Activated CD8-positive, alpha-beta T cell treated with anti-CD3 and anti-CD28 coated beads for 36 hours (primary cell): ENCODE measurements around the gene ARF6. TPM values are rescaled to one million over a fixed set of nuclear protein-coding genes. Genes with fewer than 3 reads are reported as not detected.

Source experiments
- ATAC-seq: fragments of 200-7000 bp; cut with Tn5 transposase; one replicate; pipeline ENCODE4 v1.10.0; 2021; ENCODE audit warnings: mild to moderate bottlenecking, moderate library complexity
- CTCF ChIA-PET: fragments of 350-600 bp; sonication (Branson Sonifier 250); formaldehyde crosslinking; loops from one replicate; lab custom pipeline; 2021; ENCODE audit warnings: antibody characterized with exemption; lab: Charles Lee
- POLR2A ChIA-PET: fragments of 350-600 bp; sonication (Branson Sonifier 250); formaldehyde crosslinking; loops from one replicate; lab custom pipeline; 2021; ENCODE audit warnings: antibody characterized with exemption; lab: Charles Lee
- DNase-seq: peaks from one replicate; pipeline ENCODE4 v3.0.0-alpha.2; 2020
- H3K27ac Mint-ChIP-seq: one replicate; pipeline ENCODE4 v1.8.0; 2021; ENCODE audit warnings: mild to moderate bottlenecking, mixed read lengths
- H3K27me3 Mint-ChIP-seq: one replicate; pipeline ENCODE4 v1.8.0; 2021; ENCODE audit warnings: mixed read lengths
- H3K36me3 Mint-ChIP-seq: one replicate; pipeline ENCODE4 v1.8.0; 2021; ENCODE audit warnings: low read depth, mixed read lengths
- H3K4me1 Mint-ChIP-seq: one replicate; pipeline ENCODE4 v1.8.0; 2021; ENCODE audit warnings: low read depth, mixed read lengths
- H3K4me3 Mint-ChIP-seq: one replicate; pipeline ENCODE4 v1.8.0; 2021; ENCODE audit warnings: mild to moderate bottlenecking, moderate library complexity, mixed read lengths
- H3K9me3 Mint-ChIP-seq: one replicate; pipeline ENCODE4 v1.8.0; 2021; ENCODE audit warnings: mixed read lengths
- intact Hi-C: fragments of 100-400 bp; cut with micrococcal nuclease; formaldehyde crosslinking; loops from one replicate; pipeline ENCODE4 v1.10.0; 2022
- total RNA-seq, 2 experiments: library from RNA; stranded (reverse); gene quantifications; one replicate each; pipeline ENCODE4 v1.2.3, GENCODE V29; 2021
- TF ChIP-seq, protein P1 (sequence below): fragments of 200-600 bp; IDR thresholded peaks from one replicate; pipeline ENCODE4 v1.8.0; 2022; ENCODE audit warnings: antibody characterized with exemption, mild to moderate bottlenecking

Gene ARF6
- total RNA-seq, 2 experiments from 2014 or later, result 170 TPM

DNA sequence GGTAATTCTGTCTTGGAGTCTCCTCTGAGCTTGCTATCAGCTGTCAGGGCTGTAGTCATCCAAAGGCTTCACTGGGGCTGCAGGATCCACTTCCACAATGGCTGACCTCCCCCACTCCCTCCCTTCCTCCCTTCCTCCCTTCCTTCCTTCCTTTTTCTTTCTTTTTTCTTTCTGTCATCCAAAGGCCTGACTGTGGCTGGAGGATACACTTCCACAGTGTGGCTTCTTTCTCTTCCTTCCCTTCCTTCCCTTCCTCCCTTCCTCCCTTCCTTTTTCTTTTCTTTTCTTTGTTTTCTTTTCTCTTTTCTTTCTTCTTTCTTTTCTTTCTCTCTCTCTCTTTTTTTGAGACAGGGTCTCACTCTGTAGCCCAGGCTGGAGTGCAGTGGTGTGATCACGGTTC, 30.6 kb downstream of the ARF6 start:
- ATAC-seq (no peak), DNase-seq (no peak)
- POLR2A ChIA-PET, result interaction anchor here (0.6 kb wide), 1 partner anchor 89 kb away, joined by 3 read pairs; no protein-coding TSS in a partner anchor
- Mint-ChIP-seq H3K27ac (no peak overlapping the region), H3K36me3 (no peaks in the 10 kb centered on the region), H3K4me1 (peaks cover 14% of the 10 kb centered on the region), H3K4me3 (no peak overlapping the region), H3K27me3 (no peaks in the 10 kb centered on the region), H3K9me3 (no peaks in the 10 kb centered on the region)
- intact Hi-C loops, result no loop called here
- TF ChIP-seq, protein P1, sequence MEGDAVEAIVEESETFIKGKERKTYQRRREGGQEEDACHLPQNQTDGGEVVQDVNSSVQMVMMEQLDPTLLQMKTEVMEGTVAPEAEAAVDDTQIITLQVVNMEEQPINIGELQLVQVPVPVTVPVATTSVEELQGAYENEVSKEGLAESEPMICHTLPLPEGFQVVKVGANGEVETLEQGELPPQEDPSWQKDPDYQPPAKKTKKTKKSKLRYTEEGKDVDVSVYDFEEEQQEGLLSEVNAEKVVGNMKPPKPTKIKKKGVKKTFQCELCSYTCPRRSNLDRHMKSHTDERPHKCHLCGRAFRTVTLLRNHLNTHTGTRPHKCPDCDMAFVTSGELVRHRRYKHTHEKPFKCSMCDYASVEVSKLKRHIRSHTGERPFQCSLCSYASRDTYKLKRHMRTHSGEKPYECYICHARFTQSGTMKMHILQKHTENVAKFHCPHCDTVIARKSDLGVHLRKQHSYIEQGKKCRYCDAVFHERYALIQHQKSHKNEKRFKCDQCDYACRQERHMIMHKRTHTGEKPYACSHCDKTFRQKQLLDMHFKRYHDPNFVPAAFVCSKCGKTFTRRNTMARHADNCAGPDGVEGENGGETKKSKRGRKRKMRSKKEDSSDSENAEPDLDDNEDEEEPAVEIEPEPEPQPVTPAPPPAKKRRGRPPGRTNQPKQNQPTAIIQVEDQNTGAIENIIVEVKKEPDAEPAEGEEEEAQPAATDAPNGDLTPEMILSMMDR, result no peak
- CTCF ChIA-PET, result interaction anchor here (1.3 kb wide), 1 partner anchor 58 kb away, joined by 5 read pairs; no protein-coding TSS in a partner anchor

DNA sequence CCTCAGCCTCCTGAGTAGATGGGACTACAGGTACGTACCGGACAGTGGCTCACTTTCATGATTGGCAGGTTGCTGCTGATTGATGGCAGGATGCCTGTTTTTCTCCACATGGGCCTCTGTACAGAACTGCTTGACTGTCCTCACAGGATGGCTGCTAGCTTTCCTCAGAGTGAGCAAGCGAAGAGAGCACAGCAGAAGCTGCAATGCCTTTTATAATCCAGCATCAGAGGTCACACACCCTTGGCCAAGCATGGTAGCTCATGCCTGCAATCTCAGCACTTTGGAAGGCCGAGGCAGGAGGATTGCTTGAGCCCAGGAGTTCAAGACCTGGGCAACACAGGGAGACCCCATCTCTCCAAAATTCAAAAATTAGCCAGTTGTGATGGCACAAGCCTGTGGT, 31.0 kb downstream of the ARF6 start:
- Mint-ChIP-seq H3K9me3 (no peaks in the 10 kb centered on the region), H3K27me3 (no peaks in the 10 kb centered on the region), H3K4me1 (peaks cover 14% of the 10 kb centered on the region), H3K4me3 (no peak overlapping the region), H3K36me3 (no peaks in the 10 kb centered on the region), H3K27ac (no peak overlapping the region)
- no peak for ATAC-seq
- TF ChIP-seq, protein P1, result no peak
- intact Hi-C loops, result no loop called here
- CTCF ChIA-PET, result interaction anchor here (1.3 kb wide), 1 partner anchor 58 kb away, joined by 5 read pairs; no protein-coding TSS in a partner anchor
- no peak for DNase-seq
- POLR2A ChIA-PET, result no interaction called here

DNA sequence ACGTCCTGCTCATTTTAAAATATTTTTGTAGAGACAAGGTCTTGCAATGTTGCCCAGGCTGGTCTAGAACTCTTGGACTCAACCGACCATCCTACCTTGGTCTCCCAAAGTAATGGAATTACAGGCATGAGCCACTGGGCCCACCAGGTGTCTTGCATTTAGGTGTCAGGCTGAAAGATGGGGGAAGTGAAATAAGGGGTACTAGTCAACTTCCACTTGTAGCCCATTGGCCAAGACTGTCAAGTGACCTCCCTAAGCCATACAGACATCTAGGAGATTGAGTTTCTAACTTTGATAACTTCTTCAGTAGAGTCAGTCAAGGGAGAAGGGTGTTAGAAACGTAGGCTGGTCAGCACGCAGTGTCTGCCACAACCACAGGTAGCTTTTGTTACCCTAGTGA, 32.0 kb downstream of the ARF6 start:
- intact Hi-C loops, result no loop called here
- DNase-seq, result no peak
- POLR2A ChIA-PET, result interaction anchor here (0.5 kb wide), 1 partner anchor 114 kb away, joined by 4 read pairs; no protein-coding TSS in a partner anchor
- no peak for ATAC-seq
- no peak overlapping the region for H3K27ac Mint-ChIP-seq
- CTCF ChIA-PET, result no interaction called here
- no peak overlapping the region for H3K4me3 Mint-ChIP-seq
- TF ChIP-seq, protein P1, result no peak
- H3K4me1 Mint-ChIP-seq, result peaks cover 12% of the 10 kb centered on the region
- H3K9me3 Mint-ChIP-seq, result no peaks in the 10 kb centered on the region
- no peaks in the 10 kb centered on the region for H3K36me3 Mint-ChIP-seq
- no peaks in the 10 kb centered on the region for H3K27me3 Mint-ChIP-seq

DNA sequence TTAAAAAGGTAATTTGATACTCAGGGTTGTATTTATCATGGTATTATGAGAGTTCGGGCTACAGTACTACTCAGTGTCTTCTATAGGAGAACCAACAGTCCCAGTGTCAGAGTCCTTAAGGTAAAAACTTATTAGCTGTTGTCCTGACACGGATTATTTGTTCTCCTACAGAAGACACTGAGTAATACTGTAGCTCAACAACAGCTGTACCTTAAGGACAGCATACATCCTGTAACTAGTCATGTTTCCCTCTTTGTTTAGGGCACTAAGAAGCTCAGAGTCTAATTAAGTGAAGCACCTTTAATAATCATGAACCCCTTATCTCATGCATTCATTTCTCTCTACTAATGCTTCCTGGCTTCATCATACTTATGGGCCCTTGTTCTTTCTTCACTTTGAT, 33.9 kb downstream of the ARF6 start:
- H3K9me3 Mint-ChIP-seq, result no peaks in the 10 kb centered on the region
- POLR2A ChIA-PET, result interaction anchor here (1.3 kb wide), 1 partner anchor 19 kb away, joined by 3 read pairs; no protein-coding TSS in a partner anchor
- no peak for DNase-seq
- no peaks in the 10 kb centered on the region for H3K27me3 Mint-ChIP-seq
- no peak overlapping the region for H3K27ac Mint-ChIP-seq
- CTCF ChIA-PET, result no interaction called here
- TF ChIP-seq, protein P1, result no peak
- no peak for ATAC-seq
- intact Hi-C loops, result no loop called here
- peaks cover 9% of the 10 kb centered on the region for H3K4me1 Mint-ChIP-seq
- no peaks in the 10 kb centered on the region for H3K36me3 Mint-ChIP-seq
- no peak overlapping the region for H3K4me3 Mint-ChIP-seq

- TF ChIP-seq, protein P1, result no peak
- ChIA-PET CTCF (no interaction called here), POLR2A (interaction anchor here (1.7 kb wide), 1 partner anchor 73 kb away, joined by 7 read pairs; no protein-coding TSS in a partner anchor)
- no peak overlapping the region for H3K4me3 Mint-ChIP-seq
- peaks cover 5% of the 10 kb centered on the region for H3K4me1 Mint-ChIP-seq
- DNase-seq, result no peak
- intact Hi-C loops, result no loop called here
- H3K9me3 Mint-ChIP-seq, result peaks cover 1% of the 10 kb centered on the region
- no peaks in the 10 kb centered on the region for H3K36me3 Mint-ChIP-seq
- ATAC-seq, result no peak
- no peaks in the 10 kb centered on the region for H3K27me3 Mint-ChIP-seq
- no peak overlapping the region for H3K27ac Mint-ChIP-seq
These were observed 35.1 kb downstream of the ARF6 start for GRCh38 chr14:49928015-49928414.
